Prostate gland (tissue), 2 donors: ENCODE results near the gene HS1BP3. TPM values are rescaled to one million over a fixed set of nuclear protein-coding genes. Genes with fewer than 3 reads are reported as not detected.

Experiments used
- DNase-seq: peaks from one replicate; pipeline ENCODE4 v3.0.0-alpha.2; 2019; ENCODE audit warnings: low spot score
- H3K27ac ChIP-seq, 2 donors: fragments of 200-600 bp; sonication (generic); 2 replicates each; pipeline ENCODE4 v1.5.1; 2017 to 2019
- H3K27me3 ChIP-seq: fragments of 200-600 bp; sonication (generic); replicated peaks from 2 replicates; pipeline ENCODE4 v1.5.1; 2019; ENCODE audit not compliant: insufficient read depth
- H3K36me3 ChIP-seq, 2 donors: fragments of 200-600 bp; sonication (generic); 1 replicate in 1 of 2; 2 replicates in 1 of 2; pipeline versions ENCODE4 v1.5.1 to v1.8.1; 2017 to 2019
- H3K4me1 ChIP-seq: fragments of 200-600 bp; sonication (generic); replicated peaks from 2 replicates; pipeline ENCODE4 v1.5.1; 2019
- H3K4me3 ChIP-seq, 2 donors: fragments of 200-600 bp; sonication (generic); 2 replicates each; pipeline ENCODE4 v1.5.1; 2017 to 2019
- H3K9me3 ChIP-seq: fragments of 200-600 bp; sonication (generic); 2 replicates; pipeline ENCODE4 v1.5.1; 2017
- CTCF ChIP-seq, 4 experiments: fragments of 200-600 bp in 2 of 4; fragments of 450-650 bp in 2 of 4; sonication (generic) in 2 of 4; IDR thresholded peaks; 1 replicate in 3 of 4; 2 replicates in 1 of 4; pipeline ENCODE4 v1.5.1; 2016 to 2019; ENCODE audit warnings: antibody characterized with exemption in 4 of 4, mild to moderate bottlenecking in 2 of 4, moderate library complexity in 2 of 4
- POLR2A ChIP-seq: fragments of 450-650 bp; IDR thresholded peaks from one replicate; pipeline ENCODE4 v1.6.1; 2016; ENCODE audit warnings: antibody characterized with exemption, mild to moderate bottlenecking
- POLR2AphosphoS5 ChIP-seq: sonication (generic); formaldehyde crosslinking; IDR thresholded peaks from one replicate; pipeline ENCODE4 v1.6.1; 2017; ENCODE audit warnings: antibody characterized with exemption
- WGBS: methylation state at CpG from one replicate; pipeline ENCODE4 v1.1.5; 2018; 5-methylcytosine and 5-hydroxymethylcytosine counted together
- intact Hi-C: fragments of 100-400 bp; cut with DNase I; formaldehyde crosslinking; loops from one replicate; pipeline ENCODE4 v1.14.2; 2022
- total RNA-seq, 2 donors: library from RNA; depleted of rRNA; stranded (reverse); fragments of >200 nt; gene quantifications; one replicate each; pipeline ENCODE4 v1.1.0, GENCODE V29; 2016

Gene HS1BP3
- total RNA-seq, 2 donors from 2014 or later: 29.9 to 39.4 TPM

DNA sequence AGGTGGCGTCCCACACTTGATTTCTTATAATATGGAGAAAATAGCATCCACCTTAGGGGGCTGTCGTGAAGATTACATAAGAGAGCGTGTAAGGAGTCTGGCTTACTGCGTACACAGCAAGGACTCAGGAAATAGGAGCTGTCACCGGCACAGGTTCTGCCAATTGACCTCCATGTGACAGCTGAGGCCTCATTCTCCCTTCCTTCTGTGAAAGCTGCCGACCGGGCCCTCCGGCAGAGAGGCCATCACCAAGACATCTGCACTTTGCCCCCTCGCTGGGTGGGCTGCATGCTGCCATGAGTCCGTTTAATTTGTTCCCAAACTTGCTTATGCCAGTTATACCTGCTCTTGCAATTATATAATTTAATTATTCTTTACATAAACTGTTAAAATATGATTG lies 27.7 kb downstream of the HS1BP3 start:
- TF ChIP-seq POLR2A (no peak), POLR2AphosphoS5 (no peak), CTCF (IDR thresholded peaks at IDR 0.05) (no peak)
- H3K4me1 ChIP-seq: peaks cover 24% of the 10 kb centered on the region
- intact Hi-C loops: no loop called here
- DNase-seq: no peak
- no peak overlapping the region for H3K4me3 ChIP-seq
- peak overlapping the region; percentile 79 to 93 for H3K27ac ChIP-seq
- WGBS: 69% methylated on average over 10 of the region's 10 CpGs
- no peaks in the 10 kb centered on the region for H3K9me3 ChIP-seq
- H3K27me3 ChIP-seq: no peaks in the 10 kb centered on the region
- H3K36me3 ChIP-seq: peaks cover 5 to 6% of the 10 kb centered on the region in 2 donors

DNA sequence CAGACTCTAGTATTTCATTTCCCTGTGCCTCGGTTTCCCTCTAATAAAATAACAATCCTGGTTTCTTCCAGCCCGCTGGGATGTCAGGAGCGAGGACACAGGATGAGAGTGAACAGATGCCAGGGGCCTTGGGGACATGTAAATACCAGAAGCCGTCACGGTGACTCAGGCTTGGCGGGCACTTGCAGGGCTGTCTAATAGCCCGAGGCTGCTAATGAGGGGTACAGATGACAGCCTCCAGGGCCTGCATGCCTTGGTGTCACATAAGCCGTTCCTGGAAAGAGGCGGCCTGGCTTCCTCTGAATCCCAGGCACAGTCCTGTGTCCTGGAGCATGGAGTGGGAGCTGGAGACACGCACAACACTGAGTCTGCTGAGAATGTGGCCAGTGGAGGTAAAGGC lies 28.2 kb downstream of the HS1BP3 start:
- intact Hi-C loops: no loop called here
- no peak for DNase-seq
- 76% methylated on average over 10 of the region's 10 CpGs for WGBS

GRCh38 chr2:20622296-20622686 lies 28.6 kb downstream of the HS1BP3 start:
- Histone ChIP-seq H3K36me3 (peaks cover 5 to 6% of the 10 kb centered on the region in 2 donors), H3K27me3 (no peaks in the 10 kb centered on the region), H3K9me3 (no peaks in the 10 kb centered on the region), H3K27ac (peak overlapping the region in 1 of 2 donors; percentile 93), H3K4me3 (no peak overlapping the region), H3K4me1 (peaks cover 28% of the 10 kb centered on the region)
- intact Hi-C loops: no loop called here
- no peak for TF ChIP-seq POLR2A
- no peak for TF ChIP-seq POLR2AphosphoS5
- no peak for TF ChIP-seq CTCF (IDR thresholded peaks at IDR 0.05)
- 93% methylated on average over 11 of the region's 11 CpGs for WGBS
- DNase-seq: no peak

More for the DNA sequence above, 28.2 kb downstream of the HS1BP3 start:
- Histone ChIP-seq H3K27ac (peak overlapping the region in 1 of 2 donors; percentile 93), H3K9me3 (no peaks in the 10 kb centered on the region), H3K4me3 (no peak overlapping the region), H3K4me1 (peaks cover 29% of the 10 kb centered on the region), H3K36me3 (peaks cover 5 to 6% of the 10 kb centered on the region in 2 donors), H3K27me3 (no peaks in the 10 kb centered on the region)
- TF ChIP-seq CTCF (IDR thresholded peaks at IDR 0.05): no peak
- TF ChIP-seq POLR2A: no peak
- no peak for TF ChIP-seq POLR2AphosphoS5

DNA sequence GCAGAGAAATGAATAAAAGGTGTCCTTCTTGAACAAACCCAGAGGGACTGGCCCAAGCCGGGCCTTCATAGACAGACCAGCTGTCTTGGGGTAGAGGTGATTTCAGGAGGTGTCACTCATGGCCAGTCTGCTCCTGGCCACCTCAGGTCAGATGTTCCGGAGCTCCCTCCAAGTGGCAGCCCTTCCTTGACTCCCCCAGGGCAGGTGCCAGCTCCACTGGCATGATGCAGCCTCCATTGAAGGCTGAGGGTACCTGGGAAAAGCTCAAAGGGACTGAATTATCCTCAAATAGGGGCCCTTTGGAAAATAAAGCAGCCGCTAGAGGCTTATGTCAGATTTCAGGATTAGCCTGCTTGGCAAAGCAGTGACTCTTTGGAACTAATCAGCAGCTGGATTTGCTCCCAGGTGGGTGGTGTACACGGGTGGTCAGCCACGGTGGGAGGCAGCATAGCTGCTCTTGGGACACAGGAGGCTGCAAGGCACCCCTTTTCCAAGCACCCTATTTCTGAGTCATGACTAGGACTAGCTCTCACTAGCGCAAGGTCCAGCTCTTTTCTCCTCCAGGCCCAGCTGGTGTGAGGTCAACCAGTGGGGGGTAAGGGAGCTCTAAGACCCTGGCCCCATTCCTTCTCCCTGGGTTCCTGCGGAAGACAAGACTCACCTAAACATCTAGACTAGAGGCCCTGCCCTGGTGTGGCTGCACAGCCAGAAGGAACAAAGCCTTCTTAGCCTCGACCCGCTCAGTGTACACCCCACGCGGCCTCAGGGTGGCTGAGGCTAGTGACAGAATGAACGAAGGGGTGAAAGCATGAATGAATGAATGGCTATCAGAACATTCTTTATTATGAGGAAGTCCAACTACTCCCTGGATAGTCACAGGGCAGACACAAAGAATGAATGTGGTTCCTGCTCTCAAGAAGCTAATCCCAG lies 29.3 kb downstream of the HS1BP3 start:
- H3K4me1 ChIP-seq: peaks cover 24% of the 10 kb centered on the region
- peaks cover 5 to 6% of the 10 kb centered on the region in 2 donors for H3K36me3 ChIP-seq
- peak overlapping the region; percentile 32 to 86 for H3K27ac ChIP-seq
- no peak overlapping the region for H3K4me3 ChIP-seq
- TF ChIP-seq CTCF (IDR thresholded peaks at IDR 0.05): no peak
- no peak for TF ChIP-seq POLR2A
- no peak for TF ChIP-seq POLR2AphosphoS5
- no peak for DNase-seq
- intact Hi-C loops: no loop called here
- 78% methylated on average over 11 of the region's 12 CpGs for WGBS
- no peaks in the 10 kb centered on the region for H3K9me3 ChIP-seq
- no peaks in the 10 kb centered on the region for H3K27me3 ChIP-seq
